ENCODE measurements around the gene KIF6.

GRCh38 chr6:39508515-39508914, 216.7 kb downstream of the KIF6 start:
- TF ChIP-seq CTCF (IDR thresholded peaks at IDR 0.05; ENCODE audit: borderline replicate concordance, extremely low read depth, low read length, poor library complexity, severe bottlenecking) (no peak), EZH2 (IDR thresholded peaks at IDR 0.05; ENCODE audit: borderline replicate concordance, low read depth, low read length, severe bottlenecking) (no peak)
